ENCODE measurements around the gene TRIM2. TPM values are rescaled to one million over a fixed set of nuclear protein-coding genes. Genes with fewer than 3 reads are reported as not detected.

The TRIM2 gene
- polyA plus RNA-seq, 1 of the 3 experiments (the other 2 are of a cell fraction) = 16.4 TPM

- H3K4me3 ChIP-seq (ENCODE audit: low read depth in 2 of 2, low read length in 1 of 2) = no peak overlapping the region
- no peak overlapping the region for H3K27ac ChIP-seq (ENCODE audit: low read depth in 2 of 2, low read length in 1 of 2)
- no peak overlapping the region for H3K4me2 ChIP-seq
- no peak for TF ChIP-seq CTCF (IDR thresholded peaks at IDR 0.05)
- no peak for TF ChIP-seq EP300 (IDR thresholded peaks at IDR 0.05; ENCODE audit: borderline replicate concordance in 1 of 2, low read depth in 1 of 2, low read length in 1 of 2)
- no peak for TF ChIP-seq CHD2 (IDR thresholded peaks at IDR 0.05; ENCODE audit: low read length, partially characterized antibody)
- no peak for TF ChIP-seq ELF1 (IDR thresholded peaks at IDR 0.05)
- TF ChIP-seq TAF1 (IDR thresholded peaks at IDR 0.05; ENCODE audit: borderline replicate concordance, low read depth, low read length) = no peak
- TF ChIP-seq ZBTB33 (IDR thresholded peaks at IDR 0.05; ENCODE audit: borderline replicate concordance, low read depth) = no peak
- no peaks in the 10 kb centered on the region for H3F3A ChIP-seq (replicated peaks; ENCODE audit: insufficient read depth)
- H3K9ac ChIP-seq = no peak overlapping the region
- peaks cover 12% of the 10 kb centered on the region for H3K9me3 ChIP-seq
- peaks cover 0 to 15% of the 10 kb centered on the region in 2 experiments for H3K36me3 ChIP-seq (replicated peaks in 1 of 2; ENCODE audit: control insufficient read depth in 1 of 2, insufficient read depth in 2 of 2, low read length in 1 of 2)
- no peaks in the 10 kb centered on the region for H3K27me3 ChIP-seq (ENCODE audit: insufficient read depth)
- H3K4me1 ChIP-seq (ENCODE audit: control insufficient read depth in 1 of 2, insufficient read depth in 2 of 2, low read depth in 1 of 2, low read length in 1 of 2) = no peaks in the 10 kb centered on the region
- ChIA-PET POLR2A (no interaction called here), CTCF (interaction anchor here (1.0 to 1.3 kb wide), 2 partner anchors 11 to 15 kb away, joined by 4 to 7 read pairs; no protein-coding TSS in a partner anchor)
- H3K79me2 ChIP-seq (ENCODE audit: insufficient read depth) = no peaks in the 10 kb centered on the region
- DNase-seq = no peak
- H2AFZ ChIP-seq (ENCODE audit: low read depth) = no peak overlapping the region
- H3K9me2 ChIP-seq = no peaks in the 10 kb centered on the region
- H4K20me1 ChIP-seq (ENCODE audit: insufficient read depth) = no peaks in the 10 kb centered on the region
- WGBS (ENCODE audit: low lambda C conversion rate) = 100% methylated on average over 1 of the region's 1 CpG
These were observed 171.1 kb downstream of the TRIM2 start for GRCh38 chr4:153375303-153375702.

- ChIA-PET POLR2A (no interaction called here), CTCF (no interaction called here)
- 87% methylated on average over 4 of the region's 4 CpGs for WGBS (ENCODE audit: low lambda C conversion rate)
- H3K79me2 ChIP-seq (ENCODE audit: insufficient read depth) = no peaks in the 10 kb centered on the region; the same call in 1 of the 2 replicates
- no peak for DNase-seq
- H3K9me3 ChIP-seq = no peaks in the 10 kb centered on the region
- TF ChIP-seq MXI1 (IDR thresholded peaks at IDR 0.05; ENCODE audit: low read depth, low read length) = no peak
- TF ChIP-seq GATA2 (CRISPR knock-in tag; IDR thresholded peaks at IDR 0.05) = no peak
- no peak for TF ChIP-seq MAX (IDR thresholded peaks at IDR 0.05; ENCODE audit: low read depth)
- TF ChIP-seq, protein P1, sequence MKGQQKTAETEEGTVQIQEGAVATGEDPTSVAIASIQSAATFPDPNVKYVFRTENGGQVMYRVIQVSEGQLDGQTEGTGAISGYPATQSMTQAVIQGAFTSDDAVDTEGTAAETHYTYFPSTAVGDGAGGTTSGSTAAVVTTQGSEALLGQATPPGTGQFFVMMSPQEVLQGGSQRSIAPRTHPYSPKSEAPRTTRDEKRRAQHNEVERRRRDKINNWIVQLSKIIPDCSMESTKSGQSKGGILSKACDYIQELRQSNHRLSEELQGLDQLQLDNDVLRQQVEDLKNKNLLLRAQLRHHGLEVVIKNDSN (IDR thresholded peaks at IDR 0.05; ENCODE audit: borderline replicate concordance, low read depth) = no peak
- no peak for TF ChIP-seq MEF2A (IDR thresholded peaks at IDR 0.05; ENCODE audit: borderline replicate concordance, low read depth)
- no peaks in the 10 kb centered on the region for H3K36me3 ChIP-seq (replicated peaks in 1 of 2; ENCODE audit: control insufficient read depth in 1 of 2, insufficient read depth in 2 of 2, low read length in 1 of 2)
- no peak overlapping the region for H2AFZ ChIP-seq (ENCODE audit: low read depth)
- H3K27ac ChIP-seq (ENCODE audit: low read depth in 2 of 2, low read length in 1 of 2) = no peak overlapping the region
- H3K4me1 ChIP-seq (ENCODE audit: control insufficient read depth in 1 of 2, insufficient read depth in 2 of 2, low read depth in 1 of 2, low read length in 1 of 2) = peaks cover 2 to 4% of the 10 kb centered on the region in 2 experiments; a peak in 2 of 4 replicates
- H3F3A ChIP-seq (replicated peaks; ENCODE audit: insufficient read depth) = no peaks in the 10 kb centered on the region
- H3K9me2 ChIP-seq = no peaks in the 10 kb centered on the region
- no peak overlapping the region for H3K4me3 ChIP-seq (ENCODE audit: low read depth in 2 of 2, low read length in 1 of 2)
- no peaks in the 10 kb centered on the region for H3K27me3 ChIP-seq (ENCODE audit: insufficient read depth)
- no peaks in the 10 kb centered on the region for H4K20me1 ChIP-seq (ENCODE audit: insufficient read depth)
- no peak overlapping the region for H3K4me2 ChIP-seq
- H3K9ac ChIP-seq = no peak overlapping the region
These were observed 178.9 kb downstream of the TRIM2 start for GRCh38 chr4:153383131-153383530.
